ENCODE measurements around the gene NRG4. TPM values are rescaled to one million over a fixed set of nuclear protein-coding genes. Genes with fewer than 3 reads are reported as not detected.

NRG4 gene
- total RNA-seq = 0.61 and 0.93 TPM in 2 replicates

- Mint-ChIP-seq H3K4me3 (no peak within 1 kb of the TSS), H3K9me3 (peaks cover 11% of the 10 kb centered on the region), H3K27me3 (peaks cover 15% of the 10 kb centered on the region), H3K36me3 (ENCODE audit: low read depth) (no peaks in the 10 kb centered on the region), H3K4me1 (peaks cover 5% of the 10 kb centered on the region), H3K27ac (no peak within 1 kb of the TSS)
- DNase-seq = no peak
- no peak for TF ChIP-seq CTCF (IDR thresholded peaks at IDR 0.05)
- intact Hi-C loops (cut with micrococcal nuclease) = no loop called here
- CTCF ChIA-PET = no interaction called here
- POLR2A ChIA-PET = no interaction called here
- no peak for ATAC-seq (ENCODE audit: low read depth)
These were observed at the start of gene NRG4 for GRCh38 chr15:76011627-76012551. Gene NRG4 (minus strand): TSS chr15:76012424. CDS start chr15:76011230, 1,194 bp downstream.

GRCh38 chr15:76061700-76062099 is 49.5 kb upstream of the NRG4 start:
- no peak for TF ChIP-seq CTCF (IDR thresholded peaks at IDR 0.05)
- no peaks in the 10 kb centered on the region for H3K9me3 Mint-ChIP-seq
- ChIA-PET CTCF (interaction anchor here (7.9 kb wide), 1 partner anchor 78 kb away, joined by 101 read pairs; no protein-coding TSS in a partner anchor), POLR2A (interaction anchor here (0.7 kb wide), 1 partner anchor 240 kb away, joined by 3 read pairs; no protein-coding TSS in a partner anchor)
- no peak overlapping the region for H3K27ac Mint-ChIP-seq
- ATAC-seq (ENCODE audit: low read depth) = no peak
- intact Hi-C loops (cut with micrococcal nuclease) = no loop called here
- H3K36me3 Mint-ChIP-seq (ENCODE audit: low read depth) = no peaks in the 10 kb centered on the region
- peaks cover 41% of the 10 kb centered on the region for H3K4me1 Mint-ChIP-seq
- H3K4me3 Mint-ChIP-seq = no peak overlapping the region
- DNase-seq = no peak
- H3K27me3 Mint-ChIP-seq = peaks cover 33% of the 10 kb centered on the region

- H3K4me3 Mint-ChIP-seq = peak overlapping the region; percentile 79
- no peaks in the 10 kb centered on the region for H3K9me3 Mint-ChIP-seq
- H3K36me3 Mint-ChIP-seq (ENCODE audit: low read depth) = no peaks in the 10 kb centered on the region
- ATAC-seq (ENCODE audit: low read depth) (peak; percentile 22), DNase-seq (peak; percentile 50)
- POLR2A ChIA-PET = interaction anchor here (0.6 to 1.1 kb wide), 4 partner anchors 79 to 1589 kb away, joined by 3 read pairs; partner anchors contain the start of gene SNUPN
- TF ChIP-seq CTCF (IDR thresholded peaks at IDR 0.05) = no peak
- H3K4me1 Mint-ChIP-seq = peaks cover 46% of the 10 kb centered on the region
- no peak overlapping the region for H3K27ac Mint-ChIP-seq
- CTCF ChIA-PET = interaction anchor here (1.1 to 7.9 kb wide), 2 partner anchors 79 to 89 kb away, joined by 3 to 101 read pairs; no protein-coding TSS in a partner anchor
- H3K27me3 Mint-ChIP-seq = peaks cover 31% of the 10 kb centered on the region
- intact Hi-C loops (cut with micrococcal nuclease) = no loop called here
These were observed 48.1 kb upstream of the NRG4 start for GRCh38 chr15:76060118-76060989.

- H3K9me3 Mint-ChIP-seq = no peaks in the 10 kb centered on the region
- H3K36me3 Mint-ChIP-seq (ENCODE audit: low read depth) = no peaks in the 10 kb centered on the region
- ChIA-PET POLR2A (interaction anchor here (0.6 to 1.2 kb wide), 5 partner anchors 33 to 1588 kb away, joined by 3 to 5 read pairs (median 3); partner anchors contain the start of gene FBXO22), CTCF (interaction anchor here (1.6 to 7.9 kb wide), 2 partner anchors 80 to 133 kb away, joined by 3 to 101 read pairs; no protein-coding TSS in a partner anchor)
- peak; percentile 5 for ATAC-seq (ENCODE audit: low read depth)
- DNase-seq = peak; percentile 30
- peak within 1 kb of the TSS; percentile 79 for H3K4me3 Mint-ChIP-seq
- intact Hi-C loops (cut with micrococcal nuclease) = loop anchor here (10.0 kb wide), 1 partner anchor 325 kb away; no protein-coding TSS in a partner anchor
- peaks cover 46% of the 10 kb centered on the region for H3K4me1 Mint-ChIP-seq
- H3K27ac Mint-ChIP-seq = peak within 1 kb of the TSS; percentile 46
- peaks cover 25% of the 10 kb centered on the region for H3K27me3 Mint-ChIP-seq
- TF ChIP-seq CTCF (IDR thresholded peaks at IDR 0.05) = no peak
These were observed 47.3 kb upstream of the NRG4 start, which contains the start of gene TMEM266 for GRCh38 chr15:76059320-76060117. Gene TMEM266 (plus strand): TSS chr15:76059985. CDS start chr15:76134264, 74,279 bp downstream.

All from activated B cell treated with CpG ODN at 0.5 μM for 24 hours (primary cell).